GM15510 (cell line): Measurements from ENCODE around the gene KIAA1217.

Experiments used
- POLR2A ChIP-seq: IDR thresholded peaks from 3 replicates; pipeline ENCODE4 v1.6.1; 2011; ENCODE audit warnings: borderline replicate concordance; ENCODE audit not compliant: insufficient read length; ENCODE audit errors: extremely low read depth

Gene KIAA1217

DNA sequence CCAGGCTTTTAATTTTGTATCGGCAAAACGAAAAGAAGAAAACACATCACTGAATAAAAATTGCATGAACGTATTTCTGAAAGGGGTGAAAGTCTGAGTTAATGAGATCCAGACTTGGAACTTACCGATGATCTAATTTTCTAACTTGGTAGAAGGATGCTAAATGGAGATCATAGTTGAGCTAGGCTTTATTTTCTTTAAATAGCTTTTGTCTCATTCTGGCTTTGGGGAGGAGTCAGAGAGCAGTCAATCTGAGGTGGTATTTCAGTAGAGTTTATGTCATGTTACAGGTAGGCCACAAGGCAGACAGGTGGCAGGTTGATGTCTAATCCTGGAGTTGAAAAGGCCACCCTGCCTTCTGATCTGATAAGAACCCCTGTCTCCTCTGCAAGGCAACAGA is 161.9 kb downstream of the KIAA1217 start:
- TF ChIP-seq POLR2A: no peak

DNA sequence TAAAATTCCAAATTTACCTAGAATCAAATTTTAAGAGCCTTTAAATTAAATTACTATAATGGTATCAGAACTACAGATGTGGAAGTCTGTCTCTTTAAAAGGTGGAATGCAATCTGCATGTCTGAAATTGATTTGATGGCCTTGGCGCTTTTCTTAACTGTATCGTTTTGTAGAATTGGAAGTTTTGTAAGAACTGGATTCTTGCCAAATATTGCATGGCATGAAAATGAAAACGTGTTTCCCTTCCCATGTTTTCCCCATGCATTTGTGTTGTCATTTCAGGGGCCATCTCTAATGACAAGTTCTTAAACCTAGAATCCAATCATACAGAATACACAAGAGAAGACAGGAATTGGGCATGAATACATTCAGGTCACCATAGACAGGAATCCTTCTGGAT is 162.5 kb downstream of the KIAA1217 start:
- TF ChIP-seq POLR2A: no peak

DNA sequence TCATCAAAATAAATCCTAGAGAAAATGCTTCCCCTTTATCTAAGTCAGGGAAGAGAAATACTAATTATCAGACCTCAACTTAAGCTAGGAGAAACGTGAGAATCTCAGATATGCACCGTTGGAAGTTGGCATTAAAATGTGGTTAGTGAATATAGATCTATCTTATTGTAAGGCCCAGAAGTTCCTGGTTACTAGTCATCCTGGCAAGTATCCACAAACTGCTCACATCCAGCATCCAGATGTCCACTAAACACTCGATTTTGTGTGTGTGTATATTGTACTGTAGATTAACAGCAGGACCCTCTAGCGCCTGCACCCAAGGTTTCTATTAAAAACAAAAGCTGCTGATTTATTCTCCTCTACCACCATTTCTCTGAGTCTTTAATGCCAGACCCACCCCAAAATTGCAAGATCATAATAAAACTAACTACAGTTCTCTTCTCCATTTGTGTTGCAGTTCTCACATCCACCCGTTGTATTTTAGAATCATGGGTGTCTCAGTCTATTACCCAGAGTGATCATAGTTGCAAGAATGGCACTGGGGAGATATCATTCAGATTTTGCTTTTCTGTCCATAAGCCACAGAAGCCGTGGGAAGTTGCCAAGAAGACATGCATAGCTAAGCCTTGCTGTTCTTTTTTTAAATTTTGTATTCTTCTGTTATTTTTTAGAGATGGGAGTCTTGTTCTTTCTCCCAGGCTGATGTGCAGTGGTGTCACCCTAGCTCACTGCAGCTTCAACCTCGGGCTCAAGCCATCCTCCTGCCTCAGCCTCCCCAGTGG is 165.4 kb downstream of the KIAA1217 start:
- TF ChIP-seq POLR2A: no peak

DNA sequence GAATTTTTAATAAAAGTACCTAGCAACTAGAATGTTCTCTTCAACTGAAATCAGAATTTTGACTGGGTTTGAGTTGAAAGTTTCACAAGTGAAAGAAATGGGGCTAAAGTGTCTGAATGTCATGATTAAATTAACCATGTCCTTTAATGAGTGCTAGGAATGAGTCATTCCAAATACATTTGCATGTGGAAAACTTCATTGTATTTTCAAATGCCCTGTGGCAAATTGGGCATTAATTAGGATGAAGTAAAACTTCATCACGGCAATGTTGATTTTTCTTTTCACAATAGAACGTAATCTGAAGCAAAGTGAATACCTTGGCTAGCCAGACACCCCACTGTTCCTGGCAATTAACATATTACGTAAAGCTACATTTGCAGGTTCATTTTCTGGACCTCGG is 166.6 kb downstream of the KIAA1217 start:
- TF ChIP-seq POLR2A: no peak

DNA sequence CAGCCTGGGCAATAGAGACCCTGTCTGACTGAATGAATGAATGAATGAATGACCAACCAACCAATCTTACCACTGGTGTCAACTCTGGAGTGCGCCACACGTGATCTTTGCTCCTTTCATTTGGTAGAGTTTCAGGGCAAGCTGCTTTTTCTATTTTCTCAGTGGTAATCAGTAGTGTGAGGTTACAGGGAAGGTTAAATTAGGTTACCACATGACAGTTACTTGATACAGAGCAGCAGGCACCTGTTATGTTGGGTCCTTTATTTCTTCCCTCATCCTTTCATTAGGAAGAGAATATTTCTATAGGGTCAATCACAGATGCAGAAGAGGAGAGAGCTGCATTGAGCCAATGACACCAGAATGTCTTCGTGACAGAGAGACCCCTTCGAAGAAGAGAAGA is 167.8 kb downstream of the KIAA1217 start:
- no peak for TF ChIP-seq POLR2A

DNA sequence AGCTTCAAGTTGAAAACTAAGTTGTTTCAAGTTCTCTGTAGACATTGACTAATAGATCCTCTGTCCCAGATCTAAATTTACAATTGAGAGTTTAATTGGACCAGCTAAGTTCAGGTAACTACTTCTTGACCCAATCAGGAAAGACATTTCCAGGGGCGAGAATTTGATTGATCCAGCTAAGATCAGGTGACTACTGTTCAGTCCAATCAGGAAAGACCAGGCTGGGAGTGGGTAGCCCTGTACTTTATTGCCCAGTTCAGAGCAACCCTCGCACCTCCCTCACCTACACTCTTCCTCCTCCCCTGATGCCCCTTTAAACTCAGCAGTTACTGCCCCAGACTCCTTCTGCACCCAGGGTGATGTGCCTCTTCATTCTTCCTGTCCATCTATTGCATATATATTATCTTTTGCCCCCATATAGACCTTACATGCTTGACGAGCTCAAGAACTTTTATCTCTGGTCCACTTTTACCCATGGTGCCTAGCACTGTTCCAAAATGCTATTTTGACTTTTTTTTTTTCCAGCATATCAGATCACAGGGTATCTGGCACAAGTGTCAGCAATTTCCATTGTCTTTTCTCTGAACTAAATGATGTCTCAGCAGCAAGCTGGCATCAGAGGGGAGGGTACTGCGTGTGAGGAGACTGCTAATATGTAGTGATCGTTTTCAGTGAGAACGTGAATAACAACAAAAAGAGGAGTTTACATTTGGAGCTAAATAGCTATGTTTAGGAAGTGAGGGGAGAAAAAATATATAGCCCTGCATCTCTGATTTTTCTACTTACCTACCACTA is 169.4 kb downstream of the KIAA1217 start:
- TF ChIP-seq POLR2A: no peak

DNA sequence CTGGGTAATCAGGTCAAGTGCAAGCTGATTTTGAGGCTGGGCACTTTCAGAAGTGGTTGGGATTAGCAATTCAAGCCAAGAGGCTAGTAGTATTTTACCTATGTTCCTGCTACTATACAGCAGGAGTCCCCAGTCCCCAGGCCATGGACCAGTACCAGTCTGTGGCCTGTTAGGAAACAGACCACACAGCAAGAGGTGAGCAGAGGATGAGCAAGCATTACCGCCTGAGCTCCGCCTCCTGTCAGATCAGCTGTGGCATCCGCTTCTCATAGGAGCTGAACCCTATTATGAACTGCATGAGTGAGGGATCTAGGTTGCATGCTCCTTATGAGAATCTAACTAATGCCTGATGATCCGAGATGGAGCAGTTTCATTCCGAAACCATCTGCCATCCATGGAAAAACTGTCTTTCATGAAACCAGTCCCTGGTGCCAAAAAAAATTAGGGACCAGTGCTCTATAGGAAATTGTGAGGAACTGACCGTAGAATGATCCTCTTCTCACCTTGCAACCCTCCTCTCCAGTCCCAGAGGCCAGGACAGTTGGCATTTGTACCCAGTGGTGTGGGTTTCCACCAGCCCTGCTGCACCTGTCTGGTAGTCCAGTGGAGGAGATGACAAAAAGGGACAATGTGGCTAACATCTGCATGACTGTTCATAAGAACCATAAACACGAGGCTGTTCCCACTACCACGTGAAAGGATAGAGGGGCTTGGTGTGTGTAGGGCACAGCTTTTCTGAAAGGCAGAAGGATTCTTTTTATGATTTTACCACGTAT is 172.5 kb downstream of the KIAA1217 start:
- TF ChIP-seq POLR2A: no peak

DNA sequence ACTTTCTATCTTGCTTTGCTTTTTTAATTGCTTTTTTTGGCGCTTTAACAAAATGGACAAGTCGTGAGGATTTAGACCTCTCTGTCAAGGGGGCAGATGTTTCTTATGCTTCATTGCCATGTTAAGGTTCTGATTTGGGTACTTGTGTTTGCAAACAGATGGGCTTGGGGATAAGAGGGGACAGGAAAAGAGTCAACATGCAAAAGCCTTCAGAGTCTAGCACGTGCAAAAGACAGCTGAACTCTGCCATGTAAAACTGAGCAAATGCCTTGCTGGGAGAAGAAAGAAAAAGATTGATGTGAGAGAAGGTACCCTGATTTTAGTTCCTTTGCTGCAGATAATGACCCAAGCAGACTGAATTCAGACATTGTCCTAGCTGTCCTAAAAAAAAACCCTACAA is 173.1 kb downstream of the KIAA1217 start:
- TF ChIP-seq POLR2A: no peak

DNA sequence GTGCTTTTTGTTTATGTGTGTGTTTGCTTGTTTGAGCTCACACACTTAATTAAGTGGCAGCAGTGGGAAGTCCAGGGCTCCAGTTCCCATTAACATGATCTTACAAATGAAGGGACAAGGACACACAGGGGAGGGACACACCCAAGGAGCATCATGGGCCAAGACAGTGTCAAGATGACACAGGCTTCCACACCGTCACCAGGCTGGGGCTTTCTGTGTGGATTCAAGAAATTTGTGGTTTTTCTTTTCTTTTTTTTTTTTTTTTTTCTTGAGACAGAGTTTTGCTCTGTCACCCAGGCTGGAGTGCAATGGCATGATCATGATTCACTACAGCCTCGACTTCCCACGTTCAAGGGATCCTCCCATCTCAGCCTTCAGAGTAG is 173.6 kb downstream of the KIAA1217 start:
- no peak for TF ChIP-seq POLR2A

DNA sequence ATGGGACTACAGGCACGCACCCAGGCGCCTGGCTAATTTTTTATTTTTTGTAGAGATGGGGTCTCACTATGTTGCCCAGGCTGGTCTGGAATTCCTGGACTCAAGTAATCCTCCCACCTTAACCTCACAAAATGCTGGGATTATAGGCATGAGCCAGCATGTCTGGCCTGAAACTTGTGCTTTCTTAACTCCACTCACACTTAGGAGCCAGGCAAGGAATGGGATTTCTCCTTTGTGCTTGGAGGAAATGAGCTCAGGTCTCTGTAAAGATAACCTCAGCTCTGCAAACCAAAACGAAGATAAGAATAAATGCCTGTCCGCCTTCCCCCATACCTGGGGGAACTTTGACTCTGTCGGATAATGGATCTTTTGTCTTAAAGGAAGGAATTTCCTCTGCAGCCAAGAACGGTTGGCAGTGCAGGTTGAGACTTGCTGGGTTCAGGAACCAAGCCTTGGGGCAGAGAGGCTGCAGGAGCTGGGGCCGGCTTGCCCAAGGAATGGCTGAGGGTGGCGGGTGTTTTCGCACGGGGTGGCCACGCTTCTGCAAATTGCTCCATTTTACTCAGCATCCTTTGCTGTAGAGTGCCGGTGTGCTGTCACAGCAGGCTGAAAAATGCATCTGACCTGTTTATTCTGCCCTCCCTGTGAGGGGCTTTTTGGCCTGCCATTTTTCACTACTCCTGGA is 174.2 kb downstream of the KIAA1217 start:
- TF ChIP-seq POLR2A: no peak

DNA sequence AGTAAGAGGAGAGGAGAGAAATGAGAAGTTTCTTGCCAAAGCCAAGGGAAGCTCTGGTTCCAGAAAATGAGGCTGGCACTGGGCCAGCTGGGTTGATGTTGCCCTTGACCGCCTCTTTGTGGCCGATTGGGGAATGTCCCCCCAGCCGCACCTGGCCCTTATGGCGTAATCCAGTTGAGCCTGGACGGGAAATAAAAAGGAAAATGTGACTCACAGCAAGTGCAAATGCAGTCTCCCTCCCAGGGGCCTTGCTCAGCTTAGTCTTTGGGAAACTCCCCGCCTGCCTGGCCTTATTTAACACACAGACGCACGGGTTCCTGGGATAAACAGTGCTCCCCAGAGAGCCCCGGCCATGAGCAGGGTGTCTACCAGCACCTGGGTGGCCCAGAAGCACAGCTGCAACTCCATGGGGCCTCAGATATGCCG is 174.8 kb downstream of the KIAA1217 start:
- TF ChIP-seq POLR2A: no peak

DNA sequence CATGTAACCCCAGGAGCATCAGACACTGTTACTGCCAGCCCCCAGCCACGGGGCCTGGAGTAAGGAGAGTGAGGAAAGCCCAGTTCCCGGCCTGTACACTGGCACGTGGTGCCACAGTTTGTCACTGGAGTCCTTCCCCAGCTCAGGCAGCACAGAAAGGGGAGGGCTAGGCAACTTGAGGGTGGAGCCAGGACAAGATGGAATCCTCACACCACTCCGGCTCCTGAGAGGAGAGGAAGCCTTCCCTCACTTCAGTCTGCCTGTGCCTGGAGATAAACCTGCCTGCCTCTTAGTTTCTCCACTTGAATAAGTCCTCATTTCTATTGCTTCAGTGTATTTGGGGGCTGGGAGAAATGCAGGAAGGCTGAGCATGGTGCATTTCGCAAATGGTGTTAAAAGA is 176.0 kb downstream of the KIAA1217 start:
- TF ChIP-seq POLR2A: no peak

DNA sequence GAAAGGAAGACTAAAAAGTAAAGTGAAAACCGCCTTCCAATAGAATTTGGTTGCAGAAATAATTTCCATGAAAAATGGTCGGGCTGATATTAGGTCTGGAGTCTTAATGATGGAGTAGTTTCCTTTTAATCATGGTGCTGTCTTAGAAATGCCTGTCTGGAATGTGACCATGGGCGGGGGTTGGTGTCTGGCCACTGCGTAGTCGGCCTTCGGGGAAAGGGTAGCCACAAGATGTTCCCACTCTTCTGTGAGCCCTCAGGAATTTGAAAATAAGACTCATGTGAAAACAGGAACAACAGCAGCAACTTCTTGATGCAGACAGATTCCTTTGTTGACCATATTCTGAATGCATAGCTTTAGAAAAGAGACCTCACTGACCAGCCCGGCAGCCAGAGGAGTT is 176.8 kb downstream of the KIAA1217 start:
- TF ChIP-seq POLR2A: no peak

DNA sequence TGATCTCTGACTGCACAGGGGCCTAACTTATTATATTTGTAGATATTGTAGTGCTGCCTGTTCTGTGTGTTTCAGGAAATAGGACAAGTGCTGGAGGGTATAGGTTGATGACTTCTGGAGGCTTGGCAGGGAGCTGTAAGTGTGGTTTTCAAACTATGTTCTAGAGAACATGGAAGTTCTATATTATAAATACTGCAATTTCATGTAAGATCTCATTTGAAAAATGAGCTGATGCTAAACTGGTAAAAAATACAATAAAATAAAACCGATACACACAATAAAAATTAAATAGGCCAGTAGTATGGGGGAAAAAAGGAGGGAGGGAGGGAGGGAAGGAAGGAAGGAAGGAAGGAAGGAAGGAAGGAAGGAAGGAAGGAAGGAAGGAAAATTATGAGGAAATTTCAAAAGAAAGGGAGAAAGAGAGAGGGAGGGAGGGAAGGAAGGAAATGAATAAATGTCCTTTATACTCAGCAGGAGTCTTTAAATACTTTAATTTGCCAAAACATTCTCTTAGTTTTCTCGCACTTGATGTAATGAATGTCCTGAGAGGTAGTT is 181.3 kb downstream of the KIAA1217 start:
- TF ChIP-seq POLR2A: no peak
